IMR-90 (cell line): ENCODE data around the gene TAF1A. TPM values are rescaled to one million over a fixed set of nuclear protein-coding genes. Genes with fewer than 3 reads are reported as not detected.

ENCODE experiments used
- ATAC-seq: fragments of 200-7000 bp; cut with Tn5 transposase; 2 replicates; pipeline ENCODE4 v1.9.1; 2020; ENCODE audit warnings: low read depth, mild to moderate bottlenecking, moderate library complexity
- BruUV-seq: library from RNA; stranded (reverse); fragments of 400-500 nt; replicated peaks from 2 replicates; lab custom pipeline; 2021; lab: Mats Ljungman, UMichigan
- CTCF ChIA-PET: fragments of 300-600 bp; formaldehyde crosslinking; extraction: SDS; loops from one replicate; lab custom pipeline; 2021; ENCODE audit warnings: antibody characterized with exemption; lab: Yijun Ruan, JAX
- POLR2A ChIA-PET: fragments of 300-600 bp; sonication (Branson Sonifier 250); formaldehyde crosslinking; loops from one replicate; lab custom pipeline; 2022; ENCODE audit warnings: antibody characterized with exemption; ENCODE audit not compliant: unreplicated experiment; lab: Charles Lee
- DNase-seq: peaks from one replicate; pipeline ENCODE4 v3.0.0; 2013
- H2AFZ ChIP-seq: replicated peaks from 2 replicates; pipeline ENCODE3; 2013; ENCODE audit warnings: low read length, mild to moderate bottlenecking; ENCODE audit not compliant: poor library complexity
- H2AK5ac ChIP-seq: 2 replicates; pipeline ENCODE4 v1.6.1; 2013; ENCODE audit warnings: low read depth, low read length, inconsistent platforms
- H2AK9ac ChIP-seq: replicated peaks from 2 replicates; pipeline ENCODE3; 2013; ENCODE audit warnings: mild to moderate bottlenecking, low read depth, low read length, moderate library complexity; ENCODE audit not compliant: poor library complexity
- H2BK120ac ChIP-seq: 2 replicates; pipeline ENCODE4 v1.6.1; 2013; ENCODE audit warnings: low read depth, low read length, inconsistent platforms
- H2BK15ac ChIP-seq: 3 replicates; pipeline ENCODE4 v1.6.1; 2013; ENCODE audit warnings: low read depth, low read length, inconsistent platforms
- H2BK20ac ChIP-seq: 2 replicates; pipeline ENCODE4 v1.6.1; 2013; ENCODE audit warnings: low read depth, mild to moderate bottlenecking, inconsistent platforms, low read length, moderate library complexity
- H2BK5ac ChIP-seq: 2 replicates; pipeline ENCODE4 v1.6.1; 2013; ENCODE audit warnings: mild to moderate bottlenecking, low read depth, low read length, inconsistent platforms; ENCODE audit not compliant: poor library complexity, severe bottlenecking
- H3K14ac ChIP-seq: replicated peaks from 2 replicates; pipeline ENCODE4 v1.6.1; 2013; ENCODE audit warnings: low read depth, low read length, inconsistent platforms
- H3K18ac ChIP-seq: 2 replicates; pipeline ENCODE4 v1.6.1; 2013; ENCODE audit warnings: low read depth, low read length, control low read depth
- H3K23ac ChIP-seq: 2 replicates; pipeline ENCODE4 v1.6.1; 2013; ENCODE audit warnings: low read depth, low read length, inconsistent platforms
- H3K27ac ChIP-seq: 2 replicates; pipeline ENCODE4 v1.5.1; 2013; ENCODE audit warnings: mild to moderate bottlenecking, control low read depth, low read length; ENCODE audit not compliant: insufficient read depth
- H3K27me3 ChIP-seq: 2 replicates; pipeline ENCODE4 v1.6.1; 2013; ENCODE audit warnings: low read length; ENCODE audit not compliant: control insufficient read depth, insufficient read depth
- H3K36me3 ChIP-seq: 2 replicates; pipeline ENCODE4 v1.6.1; 2013; ENCODE audit warnings: low read length, mixed read lengths; ENCODE audit not compliant: control insufficient read depth, insufficient read depth
- H3K4ac ChIP-seq: 2 replicates; pipeline ENCODE4 v1.6.1; 2013; ENCODE audit warnings: low read depth, low read length, inconsistent platforms
- H3K4me1 ChIP-seq: 2 replicates; pipeline ENCODE4 v1.6.1; 2013; ENCODE audit warnings: low read length, mixed read lengths; ENCODE audit not compliant: control insufficient read depth, insufficient read depth
- H3K4me2 ChIP-seq: 2 replicates; pipeline ENCODE4 v1.6.1; 2013; ENCODE audit warnings: low read depth, mild to moderate bottlenecking, control low read depth, low read length, moderate library complexity
- H3K4me3 ChIP-seq: 2 replicates; pipeline ENCODE4 v1.5.1; 2013; ENCODE audit warnings: low read depth, mild to moderate bottlenecking, control low read depth, low read length, moderate library complexity; ENCODE audit not compliant: insufficient read depth
- H3K56ac ChIP-seq: 2 replicates; pipeline ENCODE4 v1.6.1; 2013; ENCODE audit warnings: low read length, inconsistent platforms; ENCODE audit not compliant: insufficient read depth; ENCODE audit errors: extremely low read depth
- H3K79me1 ChIP-seq, 2 experiments: 2 replicates each; pipeline ENCODE4 v1.6.1; 2013; ENCODE audit warnings: low read length in 2 of 2, inconsistent platforms in 1 of 2, low read depth in 1 of 2
- H3K9ac ChIP-seq: 2 replicates; pipeline ENCODE4 v1.6.1; 2013; ENCODE audit warnings: low read depth, low read length, control low read depth
- H3K9me1 ChIP-seq: 2 replicates; pipeline ENCODE4 v1.6.1; 2013; ENCODE audit warnings: low read length, inconsistent platforms; ENCODE audit not compliant: insufficient read depth
- H3K9me3 ChIP-seq: 2 replicates; pipeline ENCODE4 v1.6.1; 2013; ENCODE audit warnings: low read length; ENCODE audit not compliant: control insufficient read depth, insufficient read depth
- H4K20me1 ChIP-seq: 2 replicates; pipeline ENCODE4 v1.6.1; 2013; ENCODE audit warnings: low read length, inconsistent platforms; ENCODE audit not compliant: insufficient read depth
- H4K5ac ChIP-seq: 2 replicates; pipeline ENCODE4 v1.6.1; 2013; ENCODE audit warnings: mild to moderate bottlenecking, low read depth, low read length, control low read depth
- H4K8ac ChIP-seq, 2 experiments: 2 replicates each; pipeline ENCODE4 v1.6.1; 2013; ENCODE audit warnings: low read depth in 2 of 2, low read length in 2 of 2, control low read depth in 1 of 2, inconsistent platforms in 1 of 2
- H4K91ac ChIP-seq: 2 replicates; pipeline ENCODE4 v1.6.1; 2013; ENCODE audit warnings: low read depth, low read length, inconsistent platforms; ENCODE audit not compliant: insufficient read depth
- BHLHE40 ChIP-seq: fragments of 150-350 bp; IDR thresholded peaks from 2 replicates; pipeline ENCODE4 v1.6.1; 2016; ENCODE audit warnings: mild to moderate bottlenecking, low read depth, low read length
- CEBPB ChIP-seq: IDR thresholded peaks from 2 replicates; pipeline ENCODE4 v1.6.1; 2012; ENCODE audit warnings: low read depth, low read length, improper control_type of control experiment
- CHD1 ChIP-seq: IDR thresholded peaks from 2 replicates; pipeline ENCODE4 v1.6.1; 2012; ENCODE audit warnings: low read depth, low read length, improper control_type of control experiment
- FOS ChIP-seq: fragments of 150-350 bp; IDR thresholded peaks from 2 replicates; pipeline ENCODE4 v1.6.1; 2016; ENCODE audit warnings: low read depth, low read length
- MAFK ChIP-seq: IDR thresholded peaks from 2 replicates; pipeline ENCODE4 v1.6.1; 2012; ENCODE audit warnings: low read depth, low read length, improper control_type of control experiment
- MAZ ChIP-seq: IDR thresholded peaks from 2 replicates; pipeline ENCODE4 v1.6.1; 2012; ENCODE audit warnings: low read depth, mild to moderate bottlenecking, low read length, improper control_type of control experiment, moderate library complexity, borderline replicate concordance
- MXI1 ChIP-seq: IDR thresholded peaks from 2 replicates; pipeline ENCODE4 v1.6.1; 2012; ENCODE audit warnings: low read depth, mild to moderate bottlenecking, low read length, moderate library complexity, borderline replicate concordance
- NFE2L2 ChIP-seq: fragments of 150-350 bp; IDR thresholded peaks from 2 replicates; pipeline ENCODE4 v1.6.1; 2016; ENCODE audit warnings: low read depth, mild to moderate bottlenecking, low read length
- POLR2A ChIP-seq: IDR thresholded peaks from 2 replicates; pipeline ENCODE4 v1.6.1; 2012; ENCODE audit warnings: mild to moderate bottlenecking, low read depth, low read length
- RAD21 ChIP-seq: IDR thresholded peaks from 2 replicates; pipeline ENCODE4 v1.6.1; 2012; ENCODE audit warnings: low read length, improper control_type of control experiment
- RCOR1 ChIP-seq: IDR thresholded peaks from 2 replicates; pipeline ENCODE4 v1.6.1; 2012; ENCODE audit warnings: mild to moderate bottlenecking, low read length, improper control_type of control experiment; ENCODE audit not compliant: insufficient replicate concordance
- RFX5 ChIP-seq: IDR thresholded peaks from 2 replicates; pipeline ENCODE4 v1.8.0; 2012; ENCODE audit warnings: low read depth, mild to moderate bottlenecking, low read length, moderate library complexity
- SMC3 ChIP-seq: fragments of 150-350 bp; IDR thresholded peaks from 2 replicates; pipeline ENCODE4 v1.6.1; 2016; ENCODE audit warnings: low read depth, mild to moderate bottlenecking, antibody characterized with exemption, low read length, moderate library complexity
- WGBS, 2 experiments: methylation state at CpG; one replicate each; pipeline versions ENCODE4 v1.1.5 to v1.1.7; 2013; ENCODE audit warnings: missing lambda C conversion rate in 2 of 2; ENCODE audit not compliant: insufficient read length in 1 of 2; ENCODE audit errors: extremely low coverage in 2 of 2; 5-methylcytosine and 5-hydroxymethylcytosine counted together
- dilution Hi-C: fragments of 300-500 bp; cut with HindIII; formaldehyde crosslinking; loops from one replicate; pipeline ENCODE4 v1.14.3; 2018; ENCODE audit warnings: low sequenced_read_pairs; ENCODE audit not compliant: unreplicated experiment
- in situ Hi-C: fragments of 300-500 bp; cut with MboI; formaldehyde crosslinking; loops from 3 replicates; pipeline ENCODE4 v1.14.3; 2019; ENCODE audit warnings: low sequenced_read_pairs, inconsistent platforms, mixed read lengths
- intact Hi-C: fragments of 100-400 bp; cut with micrococcal nuclease; formaldehyde crosslinking; loops from 2 replicates; pipeline ENCODE4 v1.10.0; 2022
- polyA plus RNA-seq, 3 experiments: library from polyadenylated mRNA; depleted of rRNA; stranded (reverse); fragments of >200 nt; gene quantifications; 2 replicates each; pipeline ENCODE4 v1.2.3, GENCODE V29; 2012; ENCODE audit warnings: low replicate concordance in 1 of 3
- total RNA-seq: library from RNA; depleted of rRNA; stranded (reverse); fragments of >200 nt; gene quantifications from 2 replicates; pipeline ENCODE4 v1.2.3, GENCODE V29; 2012
- TF ChIP-seq, protein P1 (sequence below): fragments of 150-350 bp; IDR thresholded peaks from 2 replicates; pipeline ENCODE4 v1.6.1; 2016; ENCODE audit warnings: low read depth, mild to moderate bottlenecking, low read length, moderate library complexity, borderline replicate concordance
- TF ChIP-seq, protein P2 (sequence below): conservative IDR thresholded peaks from 2 replicates; pipeline ENCODE4 v1.5.1; 2012; ENCODE audit warnings: mild to moderate bottlenecking, low read depth, low read length, improper control_type of control experiment
- TF ChIP-seq, protein P3 (sequence below): fragments of 150-350 bp; IDR thresholded peaks from 2 replicates; pipeline ENCODE4 v1.6.1; 2017; ENCODE audit warnings: mild to moderate bottlenecking, antibody characterized with exemption, low read length, low read depth

TAF1A gene
- total and polyA plus RNA-seq, 2 of the 4 experiments (the other 2 are of a cell fraction): 3.8 to 5.4 TPM

DNA sequence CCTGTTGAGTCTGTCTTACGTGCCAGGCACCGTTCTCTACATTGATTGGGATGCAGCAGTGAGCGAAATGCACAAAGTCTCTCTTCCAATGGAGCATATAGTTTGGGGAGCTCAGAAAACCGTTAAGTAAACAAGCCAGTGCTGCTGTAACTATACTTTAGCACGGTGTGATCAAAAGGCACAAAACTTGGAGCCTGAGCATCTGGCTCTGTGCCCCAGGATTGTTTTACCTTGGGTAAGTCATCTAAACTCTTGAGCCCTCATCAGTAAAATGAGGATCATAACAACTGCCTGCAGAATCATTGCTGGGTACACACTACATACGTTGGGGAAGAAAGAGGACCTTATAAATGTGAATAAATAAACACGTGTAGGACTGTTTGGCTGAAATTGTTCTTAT is 43.6 kb downstream of the TAF1A start:
- in situ Hi-C loops: no loop called here
- Histone ChIP-seq H4K91ac (no peak overlapping the region), H2BK5ac (no peak overlapping the region), H2BK20ac (no peak overlapping the region), H3K56ac (no peak overlapping the region), H4K20me1 (no peaks in the 10 kb centered on the region), H3K79me1 (no peaks in the 10 kb centered on the region), H3K36me3 (no peaks in the 10 kb centered on the region), H3K9me1 (no peaks in the 10 kb centered on the region), H3K4ac (no peak overlapping the region), H3K9ac (no peak overlapping the region), H2AK9ac (no peak overlapping the region), H3K4me1 (peaks cover 5% of the 10 kb centered on the region; the same call in 1 of the 2 replicates), H2AK5ac (no peak overlapping the region), H3K14ac (no peak overlapping the region), H3K4me2 (no peak overlapping the region), H2BK15ac (no peak overlapping the region), H3K27me3 (no peaks in the 10 kb centered on the region), H3K23ac (no peak overlapping the region), H4K8ac (no peak overlapping the region), H4K5ac (no peak overlapping the region), H3K18ac (no peak overlapping the region), H3K27ac (no peak overlapping the region), H3K4me3 (no peak overlapping the region), H2BK120ac (no peak overlapping the region), H3K9me3 (no peaks in the 10 kb centered on the region), H2AFZ (no peak overlapping the region)
- ATAC-seq: peak; percentile 3; the same call in 1 of the 2 replicates
- WGBS, 2 experiments: 40% methylated on average over 1 of the region's 7 CpGs; no CpG with 5 or more reads in 1 of the 2 experiments
- ChIA-PET POLR2A (interaction anchor here (0.5 kb wide), 1 partner anchor 18 kb away, joined by 3 read pairs; no protein-coding TSS in a partner anchor), CTCF (interaction anchor here (1.5 kb wide), 1 partner anchor 16 kb away, joined by 4 read pairs; no protein-coding TSS in a partner anchor)
- intact Hi-C loops: loop anchor here (2.0 kb wide), 1 partner anchor 73 kb away; the partner anchor contains the start of gene MIA3
- BruUV-seq: no TSS peak
- TF ChIP-seq RFX5 (no peak), MAFK (no peak), MXI1 (no peak), CEBPB (no peak), POLR2A (no peak), NFE2L2 (no peak), BHLHE40 (no peak), MAZ (no peak), FOS (no peak), CHD1 (no peak), RAD21 (no peak), SMC3 (no peak), RCOR1 (no peak)
- TF ChIP-seq, protein P1, sequence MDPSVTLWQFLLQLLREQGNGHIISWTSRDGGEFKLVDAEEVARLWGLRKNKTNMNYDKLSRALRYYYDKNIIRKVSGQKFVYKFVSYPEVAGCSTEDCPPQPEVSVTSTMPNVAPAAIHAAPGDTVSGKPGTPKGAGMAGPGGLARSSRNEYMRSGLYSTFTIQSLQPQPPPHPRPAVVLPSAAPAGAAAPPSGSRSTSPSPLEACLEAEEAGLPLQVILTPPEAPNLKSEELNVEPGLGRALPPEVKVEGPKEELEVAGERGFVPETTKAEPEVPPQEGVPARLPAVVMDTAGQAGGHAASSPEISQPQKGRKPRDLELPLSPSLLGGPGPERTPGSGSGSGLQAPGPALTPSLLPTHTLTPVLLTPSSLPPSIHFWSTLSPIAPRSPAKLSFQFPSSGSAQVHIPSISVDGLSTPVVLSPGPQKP: no peak
- TF ChIP-seq, protein P2, sequence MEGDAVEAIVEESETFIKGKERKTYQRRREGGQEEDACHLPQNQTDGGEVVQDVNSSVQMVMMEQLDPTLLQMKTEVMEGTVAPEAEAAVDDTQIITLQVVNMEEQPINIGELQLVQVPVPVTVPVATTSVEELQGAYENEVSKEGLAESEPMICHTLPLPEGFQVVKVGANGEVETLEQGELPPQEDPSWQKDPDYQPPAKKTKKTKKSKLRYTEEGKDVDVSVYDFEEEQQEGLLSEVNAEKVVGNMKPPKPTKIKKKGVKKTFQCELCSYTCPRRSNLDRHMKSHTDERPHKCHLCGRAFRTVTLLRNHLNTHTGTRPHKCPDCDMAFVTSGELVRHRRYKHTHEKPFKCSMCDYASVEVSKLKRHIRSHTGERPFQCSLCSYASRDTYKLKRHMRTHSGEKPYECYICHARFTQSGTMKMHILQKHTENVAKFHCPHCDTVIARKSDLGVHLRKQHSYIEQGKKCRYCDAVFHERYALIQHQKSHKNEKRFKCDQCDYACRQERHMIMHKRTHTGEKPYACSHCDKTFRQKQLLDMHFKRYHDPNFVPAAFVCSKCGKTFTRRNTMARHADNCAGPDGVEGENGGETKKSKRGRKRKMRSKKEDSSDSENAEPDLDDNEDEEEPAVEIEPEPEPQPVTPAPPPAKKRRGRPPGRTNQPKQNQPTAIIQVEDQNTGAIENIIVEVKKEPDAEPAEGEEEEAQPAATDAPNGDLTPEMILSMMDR: no peak
- TF ChIP-seq, protein P3, sequence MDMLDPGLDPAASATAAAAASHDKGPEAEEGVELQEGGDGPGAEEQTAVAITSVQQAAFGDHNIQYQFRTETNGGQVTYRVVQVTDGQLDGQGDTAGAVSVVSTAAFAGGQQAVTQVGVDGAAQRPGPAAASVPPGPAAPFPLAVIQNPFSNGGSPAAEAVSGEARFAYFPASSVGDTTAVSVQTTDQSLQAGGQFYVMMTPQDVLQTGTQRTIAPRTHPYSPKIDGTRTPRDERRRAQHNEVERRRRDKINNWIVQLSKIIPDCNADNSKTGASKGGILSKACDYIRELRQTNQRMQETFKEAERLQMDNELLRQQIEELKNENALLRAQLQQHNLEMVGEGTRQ: no peak
- dilution Hi-C loops: no loop called here
- no peak for DNase-seq
